HG03457 (cell line): ENCODE measurements around the gene ACTR10.

Experiments
- ATAC-seq: cut with Tn5 transposase; IDR thresholded peaks from one replicate; pipeline ENCODE4 v1.9.1; 2021; ENCODE audit warnings: moderate number of reproducible peaks; ENCODE audit not compliant: unreplicated experiment

ACTR10 gene

GRCh38 chr14:58199726-58200479, at the start of gene ACTR10:
ACTR10 (plus strand) TSS chr14:58200149; CDS start chr14:58200218, 69 bp downstream.
- peak; percentile 91 for ATAC-seq

- ATAC-seq, result no peak
These were observed 49.6 kb upstream of the ACTR10 start for GRCh38 chr14:58150243-58150805.

- ATAC-seq, result peak; percentile 21
These were observed 48.6 kb upstream of the ACTR10 start for GRCh38 chr14:58151133-58152013.

- peak; percentile 91 for ATAC-seq
These were observed 47.7 kb upstream of the ACTR10 start, which contains the start of gene ARMH4 for GRCh38 chr14:58152014-58152857. ARMH4 (minus strand) TSS chr14:58152213; CDS start chr14:58139358, 12,855 bp downstream.

GRCh38 chr14:58160561-58160960, 39.4 kb upstream of the ACTR10 start:
- no peak for ATAC-seq

- no peak for ATAC-seq
These were observed 33.7 kb upstream of the ACTR10 start for GRCh38 chr14:58166005-58166983.

GRCh38 chr14:58167057-58167456, 32.9 kb upstream of the ACTR10 start:
- ATAC-seq, result no peak

GRCh38 chr14:58167891-58168290, 32.1 kb upstream of the ACTR10 start:
- no peak for ATAC-seq

GRCh38 chr14:58171090-58171489, 28.9 kb upstream of the ACTR10 start:
- ATAC-seq, result peak; percentile 74

GRCh38 chr14:58177125-58177524, 22.8 kb upstream of the ACTR10 start:
- ATAC-seq, result no peak

- ATAC-seq, result no peak
These were observed 10.8 kb upstream of the ACTR10 start for GRCh38 chr14:58189176-58189575.

GRCh38 chr14:58191763-58192601, 8.0 kb upstream of the ACTR10 start:
- no peak for ATAC-seq

- no peak for ATAC-seq
These were observed 6.4 kb upstream of the ACTR10 start for GRCh38 chr14:58193542-58193941.

- ATAC-seq, result no peak
These were observed 3.8 kb upstream of the ACTR10 start for GRCh38 chr14:58196198-58196597.

GRCh38 chr14:58198086-58198485, 1.9 kb upstream of the ACTR10 start:
- no peak for ATAC-seq

- ATAC-seq, result peak; percentile 16
These were observed 512 bp downstream of the ACTR10 start for GRCh38 chr14:58200480-58200841.

GRCh38 chr14:58200846-58201245, 897 bp downstream of the ACTR10 start:
- ATAC-seq, result no peak

- no peak for ATAC-seq
These were observed 13.2 kb downstream of the ACTR10 start for GRCh38 chr14:58213176-58213575.
